SK-N-MC (cell line): ENCODE results near the gene CHAC2.
A peak's percentile ranks its signal among the peaks of the same experiment; 100 is the strongest.
"Not testable (repeated sequence)": the region's sequence is repeated elsewhere in the genome, so short reads cannot be mapped to it uniquely, and the experiment has no call there.

Source experiments
- DNase-seq: peaks from one replicate; pipeline ENCODE4 v3.0.0-alpha.2; 2011; ENCODE audit warnings: low read depth, low spot score
- H3K27ac ChIP-seq: fragments of 200-600 bp; sonication (generic); 2 replicates; pipeline ENCODE4 v1.5.1; 2016; ENCODE audit warnings: mixed run types
- H3K36me3 ChIP-seq: fragments of 200-600 bp; sonication (generic); 2 replicates; pipeline ENCODE4 v1.6.1; 2017; ENCODE audit warnings: antibody characterized with exemption, low read length, mixed read lengths; ENCODE audit not compliant: insufficient read depth
- H3K4me3 ChIP-seq: fragments of 200-600 bp; sonication (generic); 2 replicates; pipeline ENCODE4 v1.5.1; 2016
- H3K9ac ChIP-seq: fragments of 200-600 bp; sonication (generic); 2 replicates; pipeline ENCODE4 v1.8.0; 2017; ENCODE audit warnings: mixed run types, mixed read lengths; ENCODE audit not compliant: insufficient read length
- H3K9me3 ChIP-seq: fragments of 200-600 bp; sonication (generic); 2 replicates; pipeline ENCODE4 v1.6.1; 2017; ENCODE audit warnings: low read depth, mild to moderate bottlenecking, antibody characterized with exemption, low read length, moderate library complexity, mixed read lengths
- EZH2 ChIP-seq: fragments of 200-600 bp; sonication (generic); IDR thresholded peaks from one replicate; pipeline ENCODE4 v1.6.1; 2017; ENCODE audit warnings: antibody characterized with exemption
- FOXP2 ChIP-seq: optimal IDR thresholded peaks from 2 replicates; pipeline ENCODE3; 2011; ENCODE audit warnings: mild to moderate bottlenecking, moderate library complexity; ENCODE audit not compliant: insufficient read depth; ENCODE audit errors: extremely low read length, control extremely low read depth
- POLR2AphosphoS5 ChIP-seq: IDR thresholded peaks from 2 replicates; pipeline ENCODE4 v1.6.1; 2012; ENCODE audit warnings: mild to moderate bottlenecking, low read depth, low read length, borderline replicate concordance

CHAC2 gene

GRCh38 chr2:53767405-53768241 lies at the start of gene CHAC2:
Gene CHAC2 (plus strand): TSS chr2:53767804. CDS start chr2:53767887, 83 bp downstream.
- Histone ChIP-seq H3K9me3 (no peaks in the 10 kb centered on the region), H3K36me3 (peaks cover 22% of the 10 kb centered on the region; the same call in 1 of the 2 replicates), H3K4me3 (peak within 1 kb of the TSS; percentile 79), H3K9ac (peak within 1 kb of the TSS; percentile 80), H3K27ac (peak within 1 kb of the TSS; percentile 51)
- no peak for DNase-seq
- TF ChIP-seq FOXP2 (no peak), POLR2AphosphoS5 (peak; percentile 93)

GRCh38 chr2:53720944-53721343 lies 46.7 kb upstream of the CHAC2 start:
- not testable (repeated sequence) for DNase-seq, H3K36me3 ChIP-seq

GRCh38 chr2:53724536-53724935 lies 43.1 kb upstream of the CHAC2 start:
- no peak overlapping the region for H3K4me3 ChIP-seq
- H3K9ac ChIP-seq, result no peak overlapping the region
- no peaks in the 10 kb centered on the region; the same call in 1 of the 2 replicates for H3K36me3 ChIP-seq
- no peaks in the 10 kb centered on the region for H3K9me3 ChIP-seq
- no peak overlapping the region for H3K27ac ChIP-seq
- DNase-seq, result peak; percentile 44
- no peak for TF ChIP-seq FOXP2
- no peak for TF ChIP-seq EZH2
- no peak for TF ChIP-seq POLR2AphosphoS5

More at GRCh38 chr2:53720944-53721343, 46.7 kb upstream of the CHAC2 start:
- H3K4me3 ChIP-seq, H3K9me3 ChIP-seq, H3K9ac ChIP-seq, H3K27ac ChIP-seq: not testable (repeated sequence)

GRCh38 chr2:53725662-53726061 lies 41.9 kb upstream of the CHAC2 start:
- Histone ChIP-seq H3K36me3 (peaks cover 6% of the 10 kb centered on the region; the same call in 1 of the 2 replicates), H3K27ac (no peak overlapping the region), H3K4me3 (no peak overlapping the region), H3K9ac (no peak overlapping the region), H3K9me3 (no peaks in the 10 kb centered on the region)
- no peak for TF ChIP-seq EZH2
- TF ChIP-seq POLR2AphosphoS5, result no peak
- no peak for TF ChIP-seq FOXP2
- no peak for DNase-seq

- Histone ChIP-seq H3K27ac (no peak overlapping the region), H3K9ac (no peak overlapping the region), H3K4me3 (no peak overlapping the region), H3K36me3 (peaks cover 7% of the 10 kb centered on the region; the same call in 1 of the 2 replicates), H3K9me3 (no peaks in the 10 kb centered on the region)
- TF ChIP-seq POLR2AphosphoS5 (no peak), FOXP2 (no peak)
- no peak for DNase-seq
These were observed 39.7 kb upstream of the CHAC2 start for GRCh38 chr2:53727921-53728320.

GRCh38 chr2:53729143-53729762 lies 38.4 kb upstream of the CHAC2 start:
- peaks cover 7% of the 10 kb centered on the region; the same call in 1 of the 2 replicates for H3K36me3 ChIP-seq
- no peak overlapping the region for H3K9ac ChIP-seq
- no peak overlapping the region for H3K27ac ChIP-seq
- no peak for DNase-seq
- no peaks in the 10 kb centered on the region for H3K9me3 ChIP-seq
- H3K4me3 ChIP-seq, result no peak overlapping the region
- no peak for TF ChIP-seq EZH2
- no peak for TF ChIP-seq POLR2AphosphoS5
- no peak for TF ChIP-seq FOXP2

GRCh38 chr2:53737091-53737490 lies 30.5 kb upstream of the CHAC2 start:
- no peak overlapping the region for H3K9ac ChIP-seq
- TF ChIP-seq EZH2 (no peak), POLR2AphosphoS5 (no peak), FOXP2 (no peak)
- no peak overlapping the region for H3K4me3 ChIP-seq
- H3K36me3 ChIP-seq, result peaks cover 2% of the 10 kb centered on the region; the same call in 1 of the 2 replicates
- H3K27ac ChIP-seq, result no peak overlapping the region
- no peak for DNase-seq
- no peaks in the 10 kb centered on the region for H3K9me3 ChIP-seq

GRCh38 chr2:53739032-53739431 lies 28.6 kb upstream of the CHAC2 start:
- no peak for DNase-seq
- no peak for TF ChIP-seq FOXP2
- no peak for TF ChIP-seq EZH2
- no peak for TF ChIP-seq POLR2AphosphoS5
- Histone ChIP-seq H3K4me3 (no peak overlapping the region), H3K27ac (no peak overlapping the region), H3K9ac (no peak overlapping the region), H3K36me3 (peaks cover 2% of the 10 kb centered on the region; the same call in 1 of the 2 replicates), H3K9me3 (no peaks in the 10 kb centered on the region)
